HepG2 (cell line): ENCODE data around the gene C1orf226. TPM values are rescaled to one million over a fixed set of nuclear protein-coding genes. Genes with fewer than 3 reads are reported as not detected.

Experiments
- ATAC-seq: fragments of 200-7000 bp; cut with Tn5 transposase; 3 replicates; pipeline ENCODE4 v1.9.1; 2020; ENCODE audit warnings: mild to moderate bottlenecking, moderate library complexity
- BruUV-seq: library from RNA; stranded (reverse); fragments of 400-500 nt; replicated peaks from 2 replicates; lab custom pipeline; 2021; lab: Mats Ljungman, UMichigan
- CTCF ChIA-PET: fragments of 300-600 bp; formaldehyde crosslinking; extraction: SDS; loops from one replicate; lab custom pipeline; 2021; ENCODE audit warnings: low total read pairs, inconsistent platforms, low intra/inter-chr PET ratio; lab: Yijun Ruan, JAX
- POLR2A ChIA-PET: fragments of 350-600 bp; sonication (Branson Sonifier 250); formaldehyde crosslinking; loops from one replicate; lab custom pipeline; 2020; ENCODE audit warnings: antibody characterized with exemption, inconsistent platforms; lab: Yijun Ruan, JAX
- DNase-seq: peaks from one replicate; pipeline ENCODE4 v3.0.0-alpha.2; 2015; ENCODE audit warnings: low spot score
- FAIRE-seq: peaks from 3 replicates; lab custom pipeline; 2011; peaks lifted over from hg19 to GRCh38; lab: Jason Lieb, UNC
- H2AFZ ChIP-seq: one replicate; pipeline ENCODE4 v1.6.1; 2011; ENCODE audit warnings: low read length, inconsistent platforms
- H3K27ac ChIP-seq: fragments of 300-600 bp; 3 replicates; pipeline ENCODE4 v1.8.0; 2011; ENCODE audit warnings: mixed run types, mild to moderate bottlenecking, mixed read lengths, low read length, inconsistent platforms; ENCODE audit not compliant: insufficient read depth; ENCODE audit errors: extremely low read length
- H3K27me3 ChIP-seq, 2 experiments: fragments of 200-600 bp in 1 of 2; 2 replicates in 1 of 2; 3 replicates in 1 of 2; pipeline versions ENCODE4 v1.6.0 to v1.8.0; 2011; ENCODE audit warnings: low read length in 2 of 2, mild to moderate bottlenecking in 2 of 2, moderate library complexity in 2 of 2, inconsistent platforms in 1 of 2; ENCODE audit not compliant: insufficient read depth in 2 of 2, control insufficient read depth in 1 of 2
- H3K36me3 ChIP-seq, 2 experiments: fragments of 200-600 bp in 1 of 2; replicated peaks in 1 of 2; 2 replicates in 1 of 2; 3 replicates in 1 of 2; pipeline versions ENCODE4 v1.5.1 to v1.8.0; 2011; ENCODE audit warnings: low read length in 2 of 2, inconsistent platforms in 1 of 2; ENCODE audit not compliant: insufficient read depth in 2 of 2, control insufficient read depth in 1 of 2
- H3K4me1 ChIP-seq: 2 replicates; pipeline ENCODE4 v1.5.1; 2012; ENCODE audit warnings: low read length, inconsistent platforms; ENCODE audit not compliant: insufficient read depth
- H3K4me2 ChIP-seq: 2 replicates; pipeline ENCODE4 v1.6.0; 2011; ENCODE audit warnings: low read depth, low read length, inconsistent platforms
- H3K4me3 ChIP-seq, 3 experiments: fragments of 200-600 bp in 1 of 3; sonication (generic), shearing (Covaris generic) in 1 of 3; replicated peaks in 1 of 3; 2 replicates each; pipeline ENCODE4 v1.5.1; 2011 to 2016; ENCODE audit warnings: low read length in 3 of 3, inconsistent platforms in 2 of 3, low read depth in 2 of 3, mild to moderate bottlenecking in 2 of 3, control low read depth in 1 of 3, mixed read lengths in 1 of 3; ENCODE audit not compliant: insufficient read depth in 1 of 3
- H3K79me2 ChIP-seq: one replicate; pipeline ENCODE4 v1.6.1; 2011; ENCODE audit warnings: low read length, inconsistent platforms; ENCODE audit not compliant: insufficient read depth
- H3K9ac ChIP-seq: 2 replicates; pipeline ENCODE4 v1.6.0; 2011; ENCODE audit warnings: mild to moderate bottlenecking, low read depth, low read length, inconsistent platforms; ENCODE audit not compliant: insufficient read depth
- H3K9me3 ChIP-seq: 2 replicates; pipeline ENCODE4 v1.5.1; 2012; ENCODE audit warnings: mild to moderate bottlenecking, low read length
- H4K20me1 ChIP-seq: 2 replicates; pipeline ENCODE4 v1.6.0; 2011; ENCODE audit warnings: inconsistent platforms, mild to moderate bottlenecking, low read length, moderate library complexity; ENCODE audit not compliant: insufficient read depth
- ERF ChIP-seq: IDR thresholded peaks from 2 replicates; pipeline ENCODE4 v1.6.1; 2018; ENCODE audit warnings: missing biosample characterization, missing genetic modification reagents
- FOXA3 ChIP-seq: IDR thresholded peaks from 2 replicates; pipeline ENCODE4 v1.6.1; 2016; ENCODE audit warnings: missing genetic modification reagents, missing compliant biosample characterization
- KLF11 ChIP-seq: IDR thresholded peaks from 2 replicates; pipeline ENCODE4 v1.6.1; 2016; ENCODE audit warnings: missing compliant biosample characterization
- NR2C2 ChIP-seq: sonication (generic); formaldehyde crosslinking; IDR thresholded peaks from 2 replicates; pipeline ENCODE4 v1.4.0; 2020; ENCODE audit warnings: missing genetic modification reagents, mild to moderate bottlenecking, moderate library complexity, borderline replicate concordance
- TCF12 ChIP-seq, 2 experiments: fragments of 450-650 bp in 1 of 2; sonication (generic) in 1 of 2; formaldehyde crosslinking in 1 of 2; IDR thresholded peaks; 2 replicates each; pipeline versions ENCODE4 v1.6.1 to v1.8.0; 2017 to 2022; ENCODE audit warnings: antibody characterized with exemption in 1 of 2, mild to moderate bottlenecking in 1 of 2, missing genetic modification reagents in 1 of 2, moderate library complexity in 1 of 2
- ZNF160 ChIP-seq: sonication (generic); formaldehyde crosslinking; IDR thresholded peaks from 2 replicates; pipeline ENCODE4 v1.8.0; 2022; ENCODE audit warnings: mild to moderate bottlenecking, inconsistent platforms, missing genetic modification reagents
- ZNF224 ChIP-seq: sonication (generic); formaldehyde crosslinking; IDR thresholded peaks from 2 replicates; pipeline ENCODE4 v1.5.0; 2020; ENCODE audit warnings: mild to moderate bottlenecking, missing genetic modification reagents
- ZNF274 ChIP-seq: sonication (generic); formaldehyde crosslinking; IDR thresholded peaks from 2 replicates; pipeline ENCODE4 v1.5.1; 2020; ENCODE audit warnings: mild to moderate bottlenecking, missing genetic modification reagents
- WGBS: methylation state at CpG from one replicate; pipeline ENCODE4 v1.1.6; 2017; ENCODE audit warnings: low lambda C conversion rate; 5-methylcytosine and 5-hydroxymethylcytosine counted together
- in situ Hi-C: cut with HindIII; loops from 2 replicates; pipeline ENCODE4 v1.10.0; 2017; ENCODE audit warnings: low pct_unique_long_range_greater_than_20kb; ENCODE audit not compliant: extremely low pct_ligation_motif_present
- intact Hi-C: fragments of 100-400 bp; cut with micrococcal nuclease; formaldehyde crosslinking; loops from one replicate; pipeline ENCODE4 v1.10.0; 2022; ENCODE audit not compliant: unreplicated experiment
- polyA plus RNA-seq, 8 experiments: library from polyadenylated mRNA; depleted of rRNA in 3 of 8; stranded (reverse) in 7 of 8; unstranded in 1 of 8; fragments of >200 nt; fragmentation: Illumina TruSeq in 4 of 8; extraction: Trizol in 4 of 8; gene quantifications; 2 replicates each; pipeline versions ENCODE4 v1.2.1 to v1.2.3, GENCODE V29; 2011 to 2016; ENCODE audit warnings: low read depth in 4 of 8, missing spikeins in 1 of 8, mixed read lengths in 1 of 8; ENCODE audit not compliant: insufficient read depth in 1 of 8
- total RNA-seq, 5 experiments: library from RNA; depleted of rRNA; stranded (reverse); fragments of >200 nt; fragmentation: Illumina TruSeq; extraction: Trizol; gene quantifications; 2 replicates each; pipeline ENCODE4 v1.2.3, GENCODE V29; 2016; ENCODE audit warnings: low read depth in 1 of 5
- TF ChIP-seq, protein P1 (sequence below): sonication (generic); formaldehyde crosslinking; IDR thresholded peaks from 2 replicates; pipeline ENCODE4 v1.9.0; 2021; ENCODE audit warnings: missing genetic modification reagents, mild to moderate bottlenecking, borderline replicate concordance
- TF ChIP-seq, protein P2 (sequence below): sonication (generic); formaldehyde crosslinking; IDR thresholded peaks from 2 replicates; pipeline ENCODE4 v1.5.1; 2020; ENCODE audit warnings: mild to moderate bottlenecking, missing genetic modification reagents, moderate library complexity
- TF ChIP-seq, protein P3 (sequence below), 2 experiments: fragments of 450-650 bp in 1 of 2; sonication (generic) in 1 of 2; formaldehyde crosslinking in 1 of 2; IDR thresholded peaks; 2 replicates each; pipeline versions ENCODE4 v1.6.1 to v1.8.0; 2016 to 2022; ENCODE audit warnings: antibody characterized with exemption in 1 of 2, mild to moderate bottlenecking in 1 of 2, missing genetic modification reagents in 1 of 2

Gene C1orf226
- total and polyA plus RNA-seq, 2 of the 13 experiments (the other 11 are each of a cell fraction or from before 2014, with no cell fraction given) = 4.7 to 4.9 TPM

DNA sequence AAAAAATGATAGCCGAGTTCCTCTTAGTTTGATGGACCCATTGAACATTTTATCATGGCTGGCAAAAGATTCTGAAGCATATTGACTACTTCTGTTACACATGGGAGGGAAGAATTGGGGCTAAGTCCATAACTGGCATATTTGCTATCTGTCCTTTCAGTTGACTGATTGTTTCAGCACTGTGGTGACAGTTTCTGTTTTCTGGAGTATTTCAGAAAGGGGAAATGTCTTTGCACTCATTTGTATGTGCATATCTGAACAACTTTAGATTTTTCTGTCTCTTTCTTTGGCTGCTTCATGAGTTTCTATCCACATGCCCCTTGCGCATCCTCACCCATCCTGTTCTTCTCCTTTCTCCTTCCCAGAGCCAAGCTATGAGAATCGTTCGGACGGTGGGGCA, 38.1 kb upstream of the C1orf226 start:
- Histone ChIP-seq H3K4me1 (no peaks in the 10 kb centered on the region), H3K27ac (no peak overlapping the region), H3K36me3 (peaks cover 6 to 12% of the 10 kb centered on the region in 2 experiments; a peak in 4 of 5 replicates), H3K9ac (no peak overlapping the region), H4K20me1 (no peaks in the 10 kb centered on the region), H2AFZ (no peak overlapping the region), H3K27me3 (no peaks in the 10 kb centered on the region), H3K4me2 (no peak overlapping the region), H3K9me3 (no peaks in the 10 kb centered on the region), H3K79me2 (no peaks in the 10 kb centered on the region), H3K4me3 (no peak overlapping the region)
- DNase-seq (no peak), ATAC-seq (no peak), FAIRE-seq (no peak)
- intact Hi-C loops (no loop called here), in situ Hi-C loops (no loop called here)
- TF ChIP-seq FOXA3 (no peak), ZNF274 (CRISPR knock-in tag) (no peak), ERF (no peak), TCF12 (IDR thresholded peaks at IDR 0.05) (no peak), TCF12 (CRISPR knock-in tag; IDR thresholded peaks at IDR 0.05) (no peak), NR2C2 (CRISPR knock-in tag) (no peak), ZNF160 (CRISPR knock-in tag) (no peak), ZNF224 (no peak), KLF11 (CRISPR knock-in tag) (no peak)
- TF ChIP-seq, protein P1, sequence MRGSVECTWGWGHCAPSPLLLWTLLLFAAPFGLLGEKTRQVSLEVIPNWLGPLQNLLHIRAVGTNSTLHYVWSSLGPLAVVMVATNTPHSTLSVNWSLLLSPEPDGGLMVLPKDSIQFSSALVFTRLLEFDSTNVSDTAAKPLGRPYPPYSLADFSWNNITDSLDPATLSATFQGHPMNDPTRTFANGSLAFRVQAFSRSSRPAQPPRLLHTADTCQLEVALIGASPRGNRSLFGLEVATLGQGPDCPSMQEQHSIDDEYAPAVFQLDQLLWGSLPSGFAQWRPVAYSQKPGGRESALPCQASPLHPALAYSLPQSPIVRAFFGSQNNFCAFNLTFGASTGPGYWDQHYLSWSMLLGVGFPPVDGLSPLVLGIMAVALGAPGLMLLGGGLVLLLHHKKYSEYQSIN (CRISPR knock-in tag) = no peak
- TF ChIP-seq, protein P2, sequence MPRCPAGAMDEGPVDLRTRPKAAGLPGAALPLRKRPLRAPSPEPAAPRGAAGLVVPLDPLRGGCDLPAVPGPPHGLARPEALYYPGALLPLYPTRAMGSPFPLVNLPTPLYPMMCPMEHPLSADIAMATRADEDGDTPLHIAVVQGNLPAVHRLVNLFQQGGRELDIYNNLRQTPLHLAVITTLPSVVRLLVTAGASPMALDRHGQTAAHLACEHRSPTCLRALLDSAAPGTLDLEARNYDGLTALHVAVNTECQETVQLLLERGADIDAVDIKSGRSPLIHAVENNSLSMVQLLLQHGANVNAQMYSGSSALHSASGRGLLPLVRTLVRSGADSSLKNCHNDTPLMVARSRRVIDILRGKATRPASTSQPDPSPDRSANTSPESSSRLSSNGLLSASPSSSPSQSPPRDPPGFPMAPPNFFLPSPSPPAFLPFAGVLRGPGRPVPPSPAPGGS (CRISPR knock-in tag) = no peak
- TF ChIP-seq, protein P3, sequence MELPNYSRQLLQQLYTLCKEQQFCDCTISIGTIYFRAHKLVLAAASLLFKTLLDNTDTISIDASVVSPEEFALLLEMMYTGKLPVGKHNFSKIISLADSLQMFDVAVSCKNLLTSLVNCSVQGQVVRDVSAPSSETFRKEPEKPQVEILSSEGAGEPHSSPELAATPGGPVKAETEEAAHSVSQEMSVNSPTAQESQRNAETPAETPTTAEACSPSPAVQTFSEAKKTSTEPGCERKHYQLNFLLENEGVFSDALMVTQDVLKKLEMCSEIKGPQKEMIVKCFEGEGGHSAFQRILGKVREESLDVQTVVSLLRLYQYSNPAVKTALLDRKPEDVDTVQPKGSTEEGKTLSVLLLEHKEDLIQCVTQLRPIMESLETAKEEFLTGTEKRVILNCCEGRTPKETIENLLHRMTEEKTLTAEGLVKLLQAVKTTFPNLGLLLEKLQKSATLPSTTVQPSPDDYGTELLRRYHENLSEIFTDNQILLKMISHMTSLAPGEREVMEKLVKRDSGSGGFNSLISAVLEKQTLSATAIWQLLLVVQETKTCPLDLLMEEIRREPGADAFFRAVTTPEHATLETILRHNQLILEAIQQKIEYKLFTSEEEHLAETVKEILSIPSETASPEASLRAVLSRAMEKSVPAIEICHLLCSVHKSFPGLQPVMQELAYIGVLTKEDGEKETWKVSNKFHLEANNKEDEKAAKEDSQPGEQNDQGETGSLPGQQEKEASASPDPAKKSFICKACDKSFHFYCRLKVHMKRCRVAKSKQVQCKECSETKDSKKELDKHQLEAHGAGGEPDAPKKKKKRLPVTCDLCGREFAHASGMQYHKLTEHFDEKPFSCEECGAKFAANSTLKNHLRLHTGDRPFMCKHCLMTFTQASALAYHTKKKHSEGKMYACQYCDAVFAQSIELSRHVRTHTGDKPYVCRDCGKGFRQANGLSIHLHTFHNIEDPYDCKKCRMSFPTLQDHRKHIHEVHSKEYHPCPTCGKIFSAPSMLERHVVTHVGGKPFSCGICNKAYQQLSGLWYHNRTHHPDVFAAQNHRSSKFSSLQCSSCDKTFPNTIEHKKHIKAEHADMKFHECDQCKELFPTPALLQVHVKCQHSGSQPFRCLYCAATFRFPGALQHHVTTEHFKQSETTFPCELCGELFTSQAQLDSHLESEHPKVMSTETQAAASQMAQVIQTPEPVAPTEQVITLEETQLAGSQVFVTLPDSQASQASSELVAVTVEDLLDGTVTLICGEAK (IDR thresholded peaks at IDR 0.05) = no peak
- TF ChIP-seq, protein P3 (CRISPR knock-in tag; IDR thresholded peaks at IDR 0.05) = no peak
- CTCF ChIA-PET = no interaction called here
- BruUV-seq = no TSS peak
- POLR2A ChIA-PET = no interaction called here
- 95% methylated on average over 5 of the region's 5 CpGs for WGBS
